ENCODE measurements around the gene GATM. TPM values are rescaled to one million over a fixed set of nuclear protein-coding genes. Genes with fewer than 3 reads are reported as not detected.
"Not testable (repeated sequence)": the region's sequence is repeated elsewhere in the genome, so short reads cannot be mapped to it uniquely, and the experiment has no call there.

Gene GATM
- polyA plus RNA-seq, 1 donor (not counting 4 experiments of a cell fraction or from before 2014, with no cell fraction given): 0.60 TPM

GRCh38 chr15:45319472-45320214 is 58.7 kb downstream of the GATM start:
- Histone ChIP-seq H3K4me3 (ENCODE audit: control insufficient read depth in 2 of 3, extremely low read depth in 1 of 3, insufficient read depth in 2 of 3, low read depth in 1 of 3, low read length in 3 of 3) (no peak overlapping the region), H3K9me3 (ENCODE audit: control insufficient read depth, low read depth, low read length) (peaks cover 2% of the 10 kb centered on the region), H3K36me3 (ENCODE audit: control insufficient read depth in 2 of 2, extremely low read depth in 1 of 2, insufficient read depth in 2 of 2, low read length in 2 of 2) (no peaks in the 10 kb centered on the region), H3K4me2 (ENCODE audit: control insufficient read depth, extremely low read depth, insufficient read depth, low read depth, low read length) (no peak overlapping the region), H3K79me2 (ENCODE audit: control insufficient read depth, insufficient read depth, low read length) (no peaks in the 10 kb centered on the region), H2AFZ (ENCODE audit: control insufficient read depth, low read length) (no peak overlapping the region), H3K4me1 (ENCODE audit: control insufficient read depth, extremely low read depth, insufficient read depth, low read length) (no peaks in the 10 kb centered on the region), H4K20me1 (ENCODE audit: control insufficient read depth, extremely low read depth, insufficient read depth, low read length) (no peaks in the 10 kb centered on the region), H3K9ac (ENCODE audit: control insufficient read depth, extremely low read depth, insufficient read depth, low read length) (no peak overlapping the region), H3K27ac (ENCODE audit: control insufficient read depth, insufficient read depth, low read length) (no peak overlapping the region), H3K27me3 (ENCODE audit: control insufficient read depth, extremely low read depth, insufficient read depth, low read length) (no peaks in the 10 kb centered on the region), H3K9me1 (ENCODE audit: control insufficient read depth, extremely low read depth, insufficient read depth, low read length) (no peaks in the 10 kb centered on the region)
- dilution Hi-C loops (cut with MboI; ENCODE audit: extremely low pct_ligation_motif_present, low sequenced_read_pairs): loop anchor here (25.0 kb wide), 1 partner anchor 107 kb away; no protein-coding TSS in a partner anchor
- no peak for TF ChIP-seq CTCF (optimal IDR thresholded peaks at IDR 0.05 in 1 of 3, IDR thresholded peaks at IDR 0.05 in 1 of 3, conservative IDR thresholded peaks at IDR 0.05 in 1 of 3; ENCODE audit: extremely low read depth in 1 of 3, insufficient read depth in 2 of 3, low read length in 3 of 3)
- no peak for TF ChIP-seq EZH2 (IDR thresholded peaks at IDR 0.05; ENCODE audit: low read length)
- no peak for DNase-seq (ENCODE audit: low read depth, low spot score)
- FAIRE-seq: no peak

- Histone ChIP-seq H3K4me3 (ENCODE audit: control insufficient read depth in 2 of 3, extremely low read depth in 1 of 3, insufficient read depth in 2 of 3, low read depth in 1 of 3, low read length in 3 of 3) (no peak overlapping the region), H3K79me2 (ENCODE audit: control insufficient read depth, insufficient read depth, low read length) (no peaks in the 10 kb centered on the region), H3K9me1 (ENCODE audit: control insufficient read depth, extremely low read depth, insufficient read depth, low read length) (no peaks in the 10 kb centered on the region), H3K9ac (ENCODE audit: control insufficient read depth, extremely low read depth, insufficient read depth, low read length) (no peak overlapping the region), H3K9me3 (ENCODE audit: control insufficient read depth, low read depth, low read length) (no peaks in the 10 kb centered on the region), H3K27ac (ENCODE audit: control insufficient read depth, insufficient read depth, low read length) (no peak overlapping the region), H2AFZ (ENCODE audit: control insufficient read depth, low read length) (no peak overlapping the region), H3K4me1 (ENCODE audit: control insufficient read depth, extremely low read depth, insufficient read depth, low read length) (no peaks in the 10 kb centered on the region), H3K36me3 (ENCODE audit: control insufficient read depth in 2 of 2, extremely low read depth in 1 of 2, insufficient read depth in 2 of 2, low read length in 2 of 2) (no peaks in the 10 kb centered on the region), H3K27me3 (ENCODE audit: control insufficient read depth, extremely low read depth, insufficient read depth, low read length) (no peaks in the 10 kb centered on the region), H4K20me1 (ENCODE audit: control insufficient read depth, extremely low read depth, insufficient read depth, low read length) (no peaks in the 10 kb centered on the region), H3K4me2 (ENCODE audit: control insufficient read depth, extremely low read depth, insufficient read depth, low read depth, low read length) (no peak overlapping the region)
- FAIRE-seq (no peak), DNase-seq (ENCODE audit: low read depth, low spot score) (no peak)
- dilution Hi-C loops (cut with MboI; ENCODE audit: extremely low pct_ligation_motif_present, low sequenced_read_pairs): loop anchor here (25.0 kb wide), 1 partner anchor 103 kb away; no protein-coding TSS in a partner anchor
- TF ChIP-seq CTCF (optimal IDR thresholded peaks at IDR 0.05 in 1 of 3, IDR thresholded peaks at IDR 0.05 in 1 of 3, conservative IDR thresholded peaks at IDR 0.05 in 1 of 3; ENCODE audit: extremely low read depth in 1 of 3, insufficient read depth in 2 of 3, low read length in 3 of 3) (peak in 1 of 3 experiments; percentile 9), EZH2 (IDR thresholded peaks at IDR 0.05; ENCODE audit: low read length) (no peak)
These were observed 63.4 kb downstream of the GATM start for GRCh38 chr15:45314960-45315359.

GRCh38 chr15:45314117-45314516 is 64.2 kb downstream of the GATM start:
- H3K4me2 ChIP-seq (ENCODE audit: control insufficient read depth, extremely low read depth, insufficient read depth, low read depth, low read length); H3K9ac ChIP-seq (ENCODE audit: control insufficient read depth, extremely low read depth, insufficient read depth, low read length); H3K79me2 ChIP-seq (ENCODE audit: control insufficient read depth, insufficient read depth, low read length); FAIRE-seq; H3K27me3 ChIP-seq (ENCODE audit: control insufficient read depth, extremely low read depth, insufficient read depth, low read length); H3K36me3 ChIP-seq (ENCODE audit: control insufficient read depth in 2 of 2, extremely low read depth in 1 of 2, insufficient read depth in 2 of 2, low read length in 2 of 2); DNase-seq (ENCODE audit: low read depth, low spot score); H2AFZ ChIP-seq (ENCODE audit: control insufficient read depth, low read length); H3K9me3 ChIP-seq (ENCODE audit: control insufficient read depth, low read depth, low read length); H3K9me1 ChIP-seq (ENCODE audit: control insufficient read depth, extremely low read depth, insufficient read depth, low read length); H4K20me1 ChIP-seq (ENCODE audit: control insufficient read depth, extremely low read depth, insufficient read depth, low read length); H3K27ac ChIP-seq (ENCODE audit: control insufficient read depth, insufficient read depth, low read length); H3K4me3 ChIP-seq (ENCODE audit: control insufficient read depth in 2 of 3, extremely low read depth in 1 of 3, insufficient read depth in 2 of 3, low read depth in 1 of 3, low read length in 3 of 3); H3K4me1 ChIP-seq (ENCODE audit: control insufficient read depth, extremely low read depth, insufficient read depth, low read length): not testable (repeated sequence)
- dilution Hi-C loops (cut with MboI; ENCODE audit: extremely low pct_ligation_motif_present, low sequenced_read_pairs): loop anchor here (25.0 kb wide), 1 partner anchor 102 kb away; no protein-coding TSS in a partner anchor
